Measurements from ENCODE around the gene CMTM6.

The CMTM6 gene

GRCh38 chr3:32454731-32455608, 47.7 kb downstream of the CMTM6 start:
- H3K36me3 ChIP-seq (ENCODE audit: control insufficient read depth in 1 of 2, insufficient read depth in 2 of 2, low read depth in 1 of 2, low read length in 2 of 2): peaks cover 26 to 40% of the 10 kb centered on the region in 2 experiments
- no peak overlapping the region for H4K8ac ChIP-seq (ENCODE audit: low read length)
- H3K4ac ChIP-seq (ENCODE audit: low read depth in 1 of 2, low read length in 2 of 2): no peak overlapping the region
- no peak overlapping the region for H3K4me3 ChIP-seq (ENCODE audit: insufficient read depth in 1 of 2, low read depth in 1 of 2, low read length in 2 of 2)
- peaks cover 6% of the 10 kb centered on the region for H3K4me1 ChIP-seq (ENCODE audit: control insufficient read depth, insufficient read depth, low read depth, low read length)
- H2BK12ac ChIP-seq (ENCODE audit: low read length in 2 of 2): no peak overlapping the region
- H2AFZ ChIP-seq (ENCODE audit: low read depth, low read length): no peak overlapping the region
- no peak overlapping the region for H3K27ac ChIP-seq (ENCODE audit: low read length, poor library complexity, severe bottlenecking)
- no peak overlapping the region for H2AK5ac ChIP-seq (ENCODE audit: low read length, severe bottlenecking)
- peak overlapping the region; percentile 73 for H2BK15ac ChIP-seq (ENCODE audit: low read depth, poor library complexity, severe bottlenecking)
- peak overlapping the region; percentile 3 for H4K91ac ChIP-seq (ENCODE audit: low read length)
- no peak overlapping the region for H3K14ac ChIP-seq (ENCODE audit: low read length in 2 of 2)
- H3K4me2 ChIP-seq (ENCODE audit: low read length, poor library complexity, severe bottlenecking): no peak overlapping the region
- H2BK120ac ChIP-seq (ENCODE audit: low read depth, low read length): no peak overlapping the region
- peak overlapping the region in 1 of 2 experiments; percentile 16 for H3K23ac ChIP-seq (ENCODE audit: low read length in 2 of 2)
- WGBS: 82% methylated on average over 14 of the region's 15 CpGs
- DNase-seq: no peak
- no peaks in the 10 kb centered on the region for H3K27me3 ChIP-seq (ENCODE audit: control insufficient read depth in 1 of 2, insufficient read depth in 1 of 2, low read length in 2 of 2)
- no peak overlapping the region for H3K9ac ChIP-seq (ENCODE audit: low read length)
- peaks cover 1% of the 10 kb centered on the region for H3K79me1 ChIP-seq (replicated peaks; ENCODE audit: low read length, poor library complexity, severe bottlenecking)
- H2BK5ac ChIP-seq (ENCODE audit: low read depth, low read length, poor library complexity, severe bottlenecking): no peak overlapping the region
- H3K9me3 ChIP-seq (ENCODE audit: control insufficient read depth, low read length): no peaks in the 10 kb centered on the region
- H3K18ac ChIP-seq (ENCODE audit: low read depth in 1 of 2, low read length in 2 of 2): no peak overlapping the region

GRCh38 chr3:32454111-32454510, 48.5 kb downstream of the CMTM6 start:
- Histone ChIP-seq H2BK12ac (ENCODE audit: low read length in 2 of 2) (peak overlapping the region in 1 of 2 experiments; percentile 66), H3K18ac (ENCODE audit: low read depth in 1 of 2, low read length in 2 of 2) (peak overlapping the region in 1 of 2 experiments; percentile 42), H3K27ac (ENCODE audit: low read length, poor library complexity, severe bottlenecking) (no peak overlapping the region), H3K36me3 (ENCODE audit: control insufficient read depth in 1 of 2, insufficient read depth in 2 of 2, low read depth in 1 of 2, low read length in 2 of 2) (peaks cover 23 to 46% of the 10 kb centered on the region in 2 experiments), H3K4me2 (ENCODE audit: low read length, poor library complexity, severe bottlenecking) (no peak overlapping the region), H3K4ac (ENCODE audit: low read depth in 1 of 2, low read length in 2 of 2) (no peak overlapping the region), H2BK120ac (ENCODE audit: low read depth, low read length) (no peak overlapping the region), H3K9ac (ENCODE audit: low read length) (no peak overlapping the region), H3K4me1 (ENCODE audit: control insufficient read depth, insufficient read depth, low read depth, low read length) (peaks cover 4% of the 10 kb centered on the region), H3K14ac (ENCODE audit: low read length in 2 of 2) (no peak overlapping the region), H3K9me3 (ENCODE audit: control insufficient read depth, low read length) (no peaks in the 10 kb centered on the region), H2BK15ac (ENCODE audit: low read depth, poor library complexity, severe bottlenecking) (no peak overlapping the region), H3K23ac (ENCODE audit: low read length in 2 of 2) (no peak overlapping the region), H2AK5ac (ENCODE audit: low read length, severe bottlenecking) (no peak overlapping the region), H3K4me3 (ENCODE audit: insufficient read depth in 1 of 2, low read depth in 1 of 2, low read length in 2 of 2) (no peak overlapping the region), H2AFZ (ENCODE audit: low read depth, low read length) (no peak overlapping the region), H3K27me3 (ENCODE audit: control insufficient read depth in 1 of 2, insufficient read depth in 1 of 2, low read length in 2 of 2) (no peaks in the 10 kb centered on the region), H3K79me1 (replicated peaks; ENCODE audit: low read length, poor library complexity, severe bottlenecking) (peaks cover 1% of the 10 kb centered on the region), H2BK5ac (ENCODE audit: low read depth, low read length, poor library complexity, severe bottlenecking) (no peak overlapping the region), H4K91ac (ENCODE audit: low read length) (no peak overlapping the region), H4K8ac (ENCODE audit: low read length) (no peak overlapping the region)
- no peak for DNase-seq
- 92% methylated on average over 6 of the region's 6 CpGs for WGBS

- H3K4me3 ChIP-seq (ENCODE audit: insufficient read depth in 1 of 2, low read depth in 1 of 2, low read length in 2 of 2): no peak overlapping the region
- no peak overlapping the region for H2BK120ac ChIP-seq (ENCODE audit: low read depth, low read length)
- H3K23ac ChIP-seq (ENCODE audit: low read length in 2 of 2): no peak overlapping the region
- H3K9ac ChIP-seq (ENCODE audit: low read length): peak overlapping the region; percentile 51
- H2BK5ac ChIP-seq (ENCODE audit: low read depth, low read length, poor library complexity, severe bottlenecking): no peak overlapping the region
- H4K91ac ChIP-seq (ENCODE audit: low read length): no peak overlapping the region
- H3K4ac ChIP-seq (ENCODE audit: low read depth in 1 of 2, low read length in 2 of 2): no peak overlapping the region
- peaks cover 25 to 50% of the 10 kb centered on the region in 2 experiments for H3K36me3 ChIP-seq (ENCODE audit: control insufficient read depth in 1 of 2, insufficient read depth in 2 of 2, low read depth in 1 of 2, low read length in 2 of 2)
- no peak overlapping the region for H3K14ac ChIP-seq (ENCODE audit: low read length in 2 of 2)
- 80% methylated on average over 4 of the region's 5 CpGs for WGBS
- H3K9me3 ChIP-seq (ENCODE audit: control insufficient read depth, low read length): no peaks in the 10 kb centered on the region
- H3K27me3 ChIP-seq (ENCODE audit: control insufficient read depth in 1 of 2, insufficient read depth in 1 of 2, low read length in 2 of 2): no peaks in the 10 kb centered on the region
- H3K27ac ChIP-seq (ENCODE audit: low read length, poor library complexity, severe bottlenecking): no peak overlapping the region
- no peak overlapping the region for H2BK15ac ChIP-seq (ENCODE audit: low read depth, poor library complexity, severe bottlenecking)
- H2AK5ac ChIP-seq (ENCODE audit: low read length, severe bottlenecking): no peak overlapping the region
- no peak overlapping the region for H3K18ac ChIP-seq (ENCODE audit: low read depth in 1 of 2, low read length in 2 of 2)
- H3K4me2 ChIP-seq (ENCODE audit: low read length, poor library complexity, severe bottlenecking): no peak overlapping the region
- H3K79me1 ChIP-seq (replicated peaks; ENCODE audit: low read length, poor library complexity, severe bottlenecking): peaks cover 1% of the 10 kb centered on the region
- H4K8ac ChIP-seq (ENCODE audit: low read length): no peak overlapping the region
- no peak overlapping the region for H2AFZ ChIP-seq (ENCODE audit: low read depth, low read length)
- H3K4me1 ChIP-seq (ENCODE audit: control insufficient read depth, insufficient read depth, low read depth, low read length): peaks cover 4% of the 10 kb centered on the region
- H2BK12ac ChIP-seq (ENCODE audit: low read length in 2 of 2): no peak overlapping the region
- peak; percentile 79 for DNase-seq
These were observed 49.3 kb downstream of the CMTM6 start for GRCh38 chr3:32453346-32453745.

GRCh38 chr3:32452009-32452408, 50.6 kb downstream of the CMTM6 start:
- Histone ChIP-seq H2AK5ac (ENCODE audit: low read length, severe bottlenecking) (no peak overlapping the region), H3K4me2 (ENCODE audit: low read length, poor library complexity, severe bottlenecking) (no peak overlapping the region), H2BK120ac (ENCODE audit: low read depth, low read length) (no peak overlapping the region), H3K36me3 (ENCODE audit: control insufficient read depth in 1 of 2, insufficient read depth in 2 of 2, low read depth in 1 of 2, low read length in 2 of 2) (peaks cover 25 to 45% of the 10 kb centered on the region in 2 experiments), H3K79me1 (replicated peaks; ENCODE audit: low read length, poor library complexity, severe bottlenecking) (peaks cover 1% of the 10 kb centered on the region), H3K4me3 (ENCODE audit: insufficient read depth in 1 of 2, low read depth in 1 of 2, low read length in 2 of 2) (no peak overlapping the region), H2BK15ac (ENCODE audit: low read depth, poor library complexity, severe bottlenecking) (no peak overlapping the region), H4K91ac (ENCODE audit: low read length) (no peak overlapping the region), H3K4me1 (ENCODE audit: control insufficient read depth, insufficient read depth, low read depth, low read length) (peaks cover 4% of the 10 kb centered on the region), H2BK5ac (ENCODE audit: low read depth, low read length, poor library complexity, severe bottlenecking) (no peak overlapping the region), H3K9me3 (ENCODE audit: control insufficient read depth, low read length) (no peaks in the 10 kb centered on the region), H4K8ac (ENCODE audit: low read length) (no peak overlapping the region), H2BK12ac (ENCODE audit: low read length in 2 of 2) (no peak overlapping the region), H3K27me3 (ENCODE audit: control insufficient read depth in 1 of 2, insufficient read depth in 1 of 2, low read length in 2 of 2) (no peaks in the 10 kb centered on the region), H2AFZ (ENCODE audit: low read depth, low read length) (no peak overlapping the region), H3K9ac (ENCODE audit: low read length) (no peak overlapping the region), H3K23ac (ENCODE audit: low read length in 2 of 2) (no peak overlapping the region), H3K18ac (ENCODE audit: low read depth in 1 of 2, low read length in 2 of 2) (no peak overlapping the region), H3K14ac (ENCODE audit: low read length in 2 of 2) (no peak overlapping the region), H3K27ac (ENCODE audit: low read length, poor library complexity, severe bottlenecking) (no peak overlapping the region), H3K4ac (ENCODE audit: low read depth in 1 of 2, low read length in 2 of 2) (no peak overlapping the region)
- WGBS: 98% methylated on average over 4 of the region's 4 CpGs
- DNase-seq: no peak
